GM19240 (cell line): Measurements from ENCODE around the gene CCNL1.
"Not testable (repeated sequence)": the region's sequence is repeated elsewhere in the genome, so short reads cannot be mapped to it uniquely, and the experiment has no call there.

Source experiments
- DNase-seq: peaks from one replicate; pipeline ENCODE4 v3.0.0; 2011; ENCODE audit warnings: low spot score; ENCODE audit not compliant: insufficient read length

Gene CCNL1

GRCh38 chr3:157104928-157105652 lies 54.9 kb downstream of the CCNL1 start:
- peak; percentile 63 for DNase-seq

- DNase-seq, result no peak
These were observed 55.4 kb downstream of the CCNL1 start for GRCh38 chr3:157104521-157104920.

GRCh38 chr3:157103860-157104259 lies 56.1 kb downstream of the CCNL1 start:
- DNase-seq, result no peak

GRCh38 chr3:157103280-157103679 lies 56.7 kb downstream of the CCNL1 start:
- DNase-seq, result peak; percentile 36

- not testable (repeated sequence) for DNase-seq
These were observed 57.4 kb downstream of the CCNL1 start for GRCh38 chr3:157102595-157102994.

- DNase-seq, result no peak
These were observed 57.8 kb downstream of the CCNL1 start for GRCh38 chr3:157102098-157102497.

GRCh38 chr3:157101486-157101885 lies 58.5 kb downstream of the CCNL1 start:
- no peak for DNase-seq

GRCh38 chr3:157100608-157101396 lies 59.1 kb downstream of the CCNL1 start:
- no peak for DNase-seq

GRCh38 chr3:157100096-157100477 lies 59.9 kb downstream of the CCNL1 start:
- DNase-seq, result no peak

- no peak for DNase-seq
These were observed 60.4 kb downstream of the CCNL1 start for GRCh38 chr3:157099326-157100095.

GRCh38 chr3:157098823-157099185 lies 61.1 kb downstream of the CCNL1 start:
- no peak for DNase-seq

GRCh38 chr3:157098121-157098822 lies 61.7 kb downstream of the CCNL1 start:
- no peak for DNase-seq
